ENCODE data around the gene SND1.

The SND1 gene

DNA sequence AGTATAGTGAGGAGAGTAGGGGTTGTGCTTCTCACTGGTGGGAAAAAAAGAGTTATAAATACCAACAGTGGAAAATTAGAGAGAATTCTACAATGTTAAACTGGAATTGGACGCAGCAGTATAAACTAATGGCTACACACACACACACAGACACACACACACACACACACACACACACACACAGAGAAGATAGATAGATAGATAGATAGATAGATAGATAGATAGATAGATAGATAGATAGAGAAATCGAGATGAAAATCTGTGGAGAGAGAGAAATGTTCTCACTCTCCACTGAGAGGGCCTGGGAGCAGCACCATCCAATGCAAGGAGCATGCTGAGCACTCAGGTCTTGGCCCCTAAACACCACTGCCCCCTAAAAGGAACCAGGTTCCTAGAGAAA, 479.1 kb downstream of the SND1 start:
- CTCF ChIA-PET: no interaction called here
- no peaks in the 10 kb centered on the region for H3K9me3 Mint-ChIP-seq
- peaks cover 42% of the 10 kb centered on the region for H3K27me3 Mint-ChIP-seq

DNA sequence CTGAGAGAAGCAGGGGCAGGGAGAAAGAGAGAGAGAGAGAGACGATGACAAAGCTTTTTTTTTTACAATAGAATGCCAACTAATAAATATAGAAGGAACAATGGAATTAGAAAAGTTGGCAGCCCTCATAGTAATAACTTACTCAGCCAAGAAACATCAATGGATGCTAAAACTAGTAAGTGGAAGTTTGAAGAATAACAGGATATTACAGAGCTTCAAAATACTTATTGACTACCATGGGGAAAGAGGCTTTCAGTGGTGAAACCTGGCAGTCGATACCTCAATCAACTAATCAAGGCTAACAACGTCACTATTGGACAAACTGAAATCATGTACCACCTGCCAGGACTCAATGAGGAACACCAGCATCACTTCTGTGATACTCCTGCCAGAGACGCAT, 479.7 kb downstream of the SND1 start:
- peaks cover 4% of the 10 kb centered on the region for H3K36me3 Mint-ChIP-seq
- DNase-seq: no peak
- peaks cover 14% of the 10 kb centered on the region for H3K4me1 Mint-ChIP-seq
- H3K27me3 Mint-ChIP-seq: peaks cover 48% of the 10 kb centered on the region
- no peak overlapping the region for H3K4me3 Mint-ChIP-seq
- H3K9me3 Mint-ChIP-seq: no peaks in the 10 kb centered on the region
- no peak overlapping the region for H3K27ac Mint-ChIP-seq
- CTCF ChIA-PET: no interaction called here

More for the DNA sequence above, 479.1 kb downstream of the SND1 start:
- Mint-ChIP-seq H3K4me1 (peaks cover 12% of the 10 kb centered on the region), H3K4me3 (no peak overlapping the region), H3K27ac (no peak overlapping the region), H3K36me3 (peaks cover 4% of the 10 kb centered on the region)
- DNase-seq: no peak

DNA sequence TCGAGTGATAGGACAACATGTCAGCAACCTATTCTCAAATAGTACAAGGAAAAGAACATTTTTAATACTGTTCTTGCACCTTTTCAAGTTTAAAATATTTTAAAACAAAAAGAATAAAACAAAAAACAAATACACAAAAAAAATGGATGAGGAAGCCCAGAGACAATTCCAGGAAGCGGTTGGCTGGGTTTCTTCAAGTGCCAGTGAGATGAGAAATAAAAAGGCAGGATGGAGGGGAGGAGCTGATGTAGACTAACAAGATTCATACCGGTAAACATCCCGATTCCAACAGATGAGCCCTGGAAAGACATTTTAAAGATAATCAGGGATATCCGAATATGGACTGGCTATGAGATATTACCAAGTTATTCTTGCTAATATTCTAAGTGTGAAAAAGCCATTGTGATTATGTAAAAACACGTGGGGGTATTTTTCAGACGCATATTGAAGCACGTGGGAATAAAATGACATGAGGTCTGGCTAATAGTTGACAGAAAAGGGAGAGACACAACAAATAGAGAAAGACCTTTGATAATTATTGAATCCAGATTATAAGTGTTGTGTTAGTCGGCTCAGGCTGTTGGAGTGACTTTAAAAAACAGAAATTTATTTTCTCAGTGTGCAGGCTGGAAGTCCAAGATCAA, 480.6 kb downstream of the SND1 start:
- Mint-ChIP-seq H3K4me1 (peaks cover 14% of the 10 kb centered on the region), H3K36me3 (peaks cover 4% of the 10 kb centered on the region), H3K9me3 (no peaks in the 10 kb centered on the region), H3K27me3 (peaks cover 55% of the 10 kb centered on the region), H3K27ac (no peak overlapping the region), H3K4me3 (no peak overlapping the region)
- no peak for DNase-seq
- CTCF ChIA-PET: interaction anchor here (0.6 kb wide), 1 partner anchor 437 kb away, joined by 3 read pairs; no protein-coding TSS in a partner anchor

- Mint-ChIP-seq H3K27me3 (peaks cover 62% of the 10 kb centered on the region), H3K4me3 (peak overlapping the region; percentile 53), H3K4me1 (peaks cover 14% of the 10 kb centered on the region), H3K36me3 (peaks cover 4% of the 10 kb centered on the region), H3K27ac (no peak overlapping the region), H3K9me3 (no peaks in the 10 kb centered on the region)
- no peak for DNase-seq
- CTCF ChIA-PET: interaction anchor here (1.0 to 4.9 kb wide), 24 partner anchors 8 to 428 kb away, joined by 3 to 83 read pairs (median 4); no protein-coding TSS in a partner anchor
Measured at GRCh38 chr7:128135159-128135514, 483.1 kb downstream of the SND1 start.

DNA sequence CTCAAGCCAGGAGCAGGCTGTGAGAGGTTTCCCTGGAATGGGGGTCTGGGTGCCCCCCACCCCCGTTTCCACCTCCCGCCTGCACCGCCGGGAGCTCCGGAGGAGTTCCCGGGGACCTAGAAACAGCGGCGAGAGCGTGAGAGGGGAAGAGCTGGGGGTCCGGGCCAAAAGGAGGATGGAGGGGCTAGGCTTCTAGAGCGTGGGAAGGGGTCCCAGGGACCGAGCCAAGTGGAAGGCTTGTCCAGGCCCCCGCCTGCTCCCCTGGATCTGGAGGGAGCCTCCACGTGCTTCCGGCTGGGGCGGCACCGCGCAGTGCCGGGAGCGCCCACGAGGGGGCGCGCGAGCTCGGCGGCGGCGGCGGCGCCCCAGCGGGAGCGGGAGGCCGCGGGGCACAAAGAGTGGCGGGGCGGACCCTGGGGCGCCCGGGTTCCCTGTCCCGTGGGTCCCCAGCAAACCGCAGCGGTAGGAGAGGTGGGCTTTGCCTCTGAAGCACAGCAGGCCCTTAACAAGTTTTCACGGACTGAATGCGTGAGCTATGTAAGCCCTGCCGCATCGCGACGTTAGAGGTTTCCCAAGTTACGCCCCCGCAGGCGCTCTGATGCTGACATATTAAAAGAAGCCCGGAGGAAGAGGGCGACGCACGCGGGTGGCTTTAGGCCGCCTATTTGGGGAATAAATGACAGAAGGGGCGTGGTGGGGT, 483.7 kb downstream of the SND1 start:
- DNase-seq: peak; percentile 63
- no peaks in the 10 kb centered on the region for H3K9me3 Mint-ChIP-seq
- H3K36me3 Mint-ChIP-seq: peaks cover 4% of the 10 kb centered on the region
- H3K4me3 Mint-ChIP-seq: peak overlapping the region; percentile 68
- CTCF ChIA-PET: interaction anchor here (0.7 to 4.9 kb wide), 29 partner anchors 8 to 551 kb away, joined by 3 to 83 read pairs (median 4); no protein-coding TSS in a partner anchor
- no peak overlapping the region for H3K27ac Mint-ChIP-seq
- H3K27me3 Mint-ChIP-seq: peaks cover 65% of the 10 kb centered on the region
- H3K4me1 Mint-ChIP-seq: peaks cover 14% of the 10 kb centered on the region

DNA sequence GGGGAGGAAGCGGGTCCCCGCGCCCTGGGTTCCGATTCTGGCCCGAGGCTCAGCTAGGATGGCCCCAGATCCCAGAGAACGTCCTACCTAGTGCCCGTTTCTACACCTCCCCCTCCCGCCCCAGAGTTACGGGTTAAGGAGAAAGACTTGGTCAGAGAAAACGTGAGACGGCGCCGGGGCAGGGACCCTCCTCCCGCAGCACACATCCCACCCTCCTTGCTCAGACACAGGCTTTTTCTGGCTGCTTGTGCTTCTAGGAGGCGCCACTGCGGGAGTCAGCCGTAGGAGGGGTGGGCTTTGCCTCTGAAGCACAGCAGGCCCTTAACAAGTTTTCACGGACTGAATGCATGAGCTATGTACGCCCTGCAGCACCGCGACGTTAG, 484.2 kb downstream of the SND1 start:
- Mint-ChIP-seq H3K27ac (no peak overlapping the region), H3K9me3 (no peaks in the 10 kb centered on the region), H3K4me3 (peak overlapping the region; percentile 68), H3K36me3 (peaks cover 4% of the 10 kb centered on the region), H3K27me3 (peaks cover 70% of the 10 kb centered on the region), H3K4me1 (peaks cover 14% of the 10 kb centered on the region)
- no peak for DNase-seq
- CTCF ChIA-PET: interaction anchor here (0.7 to 4.9 kb wide), 18 partner anchors 9 to 551 kb away, joined by 3 to 83 read pairs (median 4); no protein-coding TSS in a partner anchor

- H3K27ac Mint-ChIP-seq: no peak overlapping the region
- peaks cover 76% of the 10 kb centered on the region for H3K27me3 Mint-ChIP-seq
- H3K4me3 Mint-ChIP-seq: no peak overlapping the region
- peaks cover 4% of the 10 kb centered on the region for H3K36me3 Mint-ChIP-seq
- H3K9me3 Mint-ChIP-seq: no peaks in the 10 kb centered on the region
- peaks cover 14% of the 10 kb centered on the region for H3K4me1 Mint-ChIP-seq
- DNase-seq: no peak
- CTCF ChIA-PET: interaction anchor here (1.0 to 4.9 kb wide), 4 partner anchors 18 to 125 kb away, joined by 3 to 83 read pairs (median 8); no protein-coding TSS in a partner anchor
Measured at GRCh38 chr7:128137181-128137580, 485.2 kb downstream of the SND1 start.

DNA sequence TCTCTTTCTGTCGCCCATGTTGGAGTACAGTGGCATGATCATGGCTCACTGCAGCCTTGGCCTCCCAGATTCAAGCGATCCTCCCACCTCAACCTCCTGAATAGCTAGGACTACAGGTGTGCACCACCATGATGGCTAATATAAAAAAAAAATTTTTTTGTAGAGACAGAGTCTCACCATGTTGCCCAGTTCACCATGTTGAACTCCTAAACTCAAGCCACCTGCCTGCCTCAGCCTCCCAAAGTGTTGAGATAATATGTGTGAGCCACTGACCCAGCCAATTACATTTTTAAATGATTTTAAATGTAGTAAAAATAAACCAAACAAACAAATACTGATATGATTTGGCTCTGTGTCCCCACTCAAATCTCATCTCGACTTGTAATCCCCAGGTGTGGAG, 487.4 kb downstream of the SND1 start:
- Mint-ChIP-seq H3K4me3 (no peak overlapping the region), H3K9me3 (no peaks in the 10 kb centered on the region), H3K36me3 (peaks cover 4% of the 10 kb centered on the region), H3K27ac (no peak overlapping the region), H3K27me3 (peaks cover 71% of the 10 kb centered on the region), H3K4me1 (peaks cover 14% of the 10 kb centered on the region)
- no peak for DNase-seq
- CTCF ChIA-PET: no interaction called here

GRCh38 chr7:128141683-128142195, 489.7 kb downstream of the SND1 start:
- Mint-ChIP-seq H3K4me1 (no peaks in the 10 kb centered on the region), H3K27me3 (peaks cover 63% of the 10 kb centered on the region)

More at GRCh38 chr7:128141683-128142195, 489.7 kb downstream of the SND1 start:
- H3K36me3 Mint-ChIP-seq: no peaks in the 10 kb centered on the region
- H3K27ac Mint-ChIP-seq: no peak overlapping the region
- no peaks in the 10 kb centered on the region for H3K9me3 Mint-ChIP-seq
- DNase-seq: no peak
- CTCF ChIA-PET: no interaction called here
- no peak overlapping the region for H3K4me3 Mint-ChIP-seq

Data from activated naive CD4-positive, alpha-beta T cell treated with anti-CD3 and anti-CD28 coated beads, Interleukin-2, amount 10 ng/mL, durations not matched to agents 7 days and 5 days (primary cell).